Esophagus (tissue), 2 donors: ENCODE results near the gene OR10D3. TPM values are rescaled to one million over a fixed set of nuclear protein-coding genes. Genes with fewer than 3 reads are reported as not detected.

ENCODE experiments used
- H3K27ac ChIP-seq, 2 donors: one replicate each; pipeline ENCODE4 v1.5.1; 2013; ENCODE audit warnings: low read depth in 2 of 2, mild to moderate bottlenecking in 2 of 2, inconsistent platforms in 1 of 2, low read length in 1 of 2, moderate library complexity in 1 of 2
- H3K27me3 ChIP-seq, 2 donors: one replicate each; pipeline ENCODE4 v1.6.1; 2013; ENCODE audit warnings: low read length in 2 of 2, control low read depth in 1 of 2, mild to moderate bottlenecking in 1 of 2; ENCODE audit not compliant: insufficient read depth in 2 of 2, control insufficient read depth in 1 of 2
- H3K36me3 ChIP-seq, 2 donors: one replicate each; pipeline ENCODE4 v1.6.1; 2013; ENCODE audit warnings: low read length in 1 of 2; ENCODE audit not compliant: control insufficient read depth in 2 of 2, insufficient read depth in 2 of 2
- H3K4me1 ChIP-seq, 2 donors: one replicate each; pipeline ENCODE4 v1.6.1; 2013; ENCODE audit warnings: low read length in 1 of 2; ENCODE audit not compliant: control insufficient read depth in 2 of 2, insufficient read depth in 2 of 2
- H3K4me3 ChIP-seq, 2 donors: one replicate each; pipeline ENCODE4 v1.5.1; 2013; ENCODE audit warnings: low read length in 2 of 2, mild to moderate bottlenecking in 2 of 2, low read depth in 1 of 2, moderate library complexity in 1 of 2
- H3K9me3 ChIP-seq, 2 donors: one replicate each; pipeline ENCODE4 v1.6.1; 2013; ENCODE audit warnings: mild to moderate bottlenecking in 2 of 2, low read depth in 1 of 2, low read length in 1 of 2, moderate library complexity in 1 of 2; ENCODE audit not compliant: control insufficient read depth in 2 of 2, insufficient read depth in 1 of 2
- WGBS, 2 donors: extraction: QIAGEN DNeasy Blood & Tissue Kit; methylation state at CpG; one replicate each; pipeline ENCODE4 v1.1.7; 2013; 5-methylcytosine and 5-hydroxymethylcytosine counted together
- polyA plus RNA-seq, 2 donors: library from polyadenylated mRNA; stranded (reverse); fragments of 200-250 nt; gene quantifications; one replicate each; pipeline ENCODE4 v1.2.3, GENCODE V29; 2013
- donor health status: healthy with polysubstance abuse.
- donor health status: Bipolar disorder and iron deficiency.

OR10D3 gene
- polyA plus RNA-seq, 2 donors, result not detected

- 56 to 59% methylated on average over 6 of the region's 6 CpGs for WGBS, 2 donors
- H3K27ac ChIP-seq, result no peak overlapping the region
- no peaks in the 10 kb centered on the region for H3K4me1 ChIP-seq
- H3K4me3 ChIP-seq, result no peak overlapping the region
- H3K27me3 ChIP-seq, result no peaks in the 10 kb centered on the region
- H3K36me3 ChIP-seq, result no peaks in the 10 kb centered on the region
- H3K9me3 ChIP-seq, result no peaks in the 10 kb centered on the region
These were observed 10.3 kb downstream of the OR10D3 start for GRCh38 chr11:124193221-124194010.

GRCh38 chr11:124194293-124195188 lies 11.4 kb downstream of the OR10D3 start:
- no peak overlapping the region for H3K27ac ChIP-seq

GRCh38 chr11:124195189-124195734 lies 12.1 kb downstream of the OR10D3 start:
- Histone ChIP-seq H3K36me3 (no peaks in the 10 kb centered on the region), H3K4me3 (no peak overlapping the region), H3K27ac (no peak overlapping the region), H3K4me1 (no peaks in the 10 kb centered on the region), H3K9me3 (no peaks in the 10 kb centered on the region), H3K27me3 (no peaks in the 10 kb centered on the region)
- WGBS, 2 donors, result 26 to 28% methylated on average over 4 of the region's 4 CpGs

More at GRCh38 chr11:124194293-124195188, 11.4 kb downstream of the OR10D3 start:
- WGBS, 2 donors, result 39 to 56% methylated on average over 6 of the region's 6 CpGs
- Histone ChIP-seq H3K36me3 (no peaks in the 10 kb centered on the region), H3K4me3 (no peak overlapping the region), H3K9me3 (no peaks in the 10 kb centered on the region), H3K27me3 (no peaks in the 10 kb centered on the region), H3K4me1 (no peaks in the 10 kb centered on the region)

GRCh38 chr11:124197999-124198398 lies 14.9 kb downstream of the OR10D3 start:
- Histone ChIP-seq H3K27ac (no peak overlapping the region), H3K9me3 (no peaks in the 10 kb centered on the region), H3K4me1 (no peaks in the 10 kb centered on the region), H3K27me3 (no peaks in the 10 kb centered on the region), H3K36me3 (no peaks in the 10 kb centered on the region), H3K4me3 (no peak overlapping the region)
- WGBS, 2 donors, result 69 to 77% methylated on average over 2 of the region's 2 CpGs

- H3K27ac ChIP-seq, result no peak overlapping the region
- H3K4me3 ChIP-seq, result no peak overlapping the region
- H3K27me3 ChIP-seq, result no peaks in the 10 kb centered on the region
- no peaks in the 10 kb centered on the region for H3K4me1 ChIP-seq
- H3K36me3 ChIP-seq, result no peaks in the 10 kb centered on the region
- WGBS, 2 donors, result 86% methylated on average over 7 of the region's 7 CpGs
- H3K9me3 ChIP-seq, result no peaks in the 10 kb centered on the region
These were observed 15.8 kb downstream of the OR10D3 start for GRCh38 chr11:124198897-124199296.

GRCh38 chr11:124199702-124200101 lies 16.6 kb downstream of the OR10D3 start:
- Histone ChIP-seq H3K27me3 (no peaks in the 10 kb centered on the region), H3K9me3 (no peaks in the 10 kb centered on the region), H3K36me3 (no peaks in the 10 kb centered on the region), H3K4me3 (no peak overlapping the region), H3K4me1 (no peaks in the 10 kb centered on the region), H3K27ac (no peak overlapping the region)
- WGBS, 2 donors, result 44 to 48% methylated on average over 1 of the region's 1 CpG

GRCh38 chr11:124200671-124201070 lies 17.5 kb downstream of the OR10D3 start:
- Histone ChIP-seq H3K36me3 (no peaks in the 10 kb centered on the region), H3K27ac (no peak overlapping the region), H3K4me3 (no peak overlapping the region), H3K4me1 (no peaks in the 10 kb centered on the region), H3K27me3 (no peaks in the 10 kb centered on the region), H3K9me3 (no peaks in the 10 kb centered on the region)
- 95 to 96% methylated on average over 16 of the region's 16 CpGs for WGBS, 2 donors

GRCh38 chr11:124202951-124203350 lies 19.8 kb downstream of the OR10D3 start:
- Histone ChIP-seq H3K4me1 (no peaks in the 10 kb centered on the region), H3K4me3 (no peak overlapping the region), H3K27me3 (no peaks in the 10 kb centered on the region), H3K27ac (no peak overlapping the region), H3K9me3 (no peaks in the 10 kb centered on the region), H3K36me3 (no peaks in the 10 kb centered on the region)
- 37 to 56% methylated on average over 3 of the region's 3 CpGs for WGBS, 2 donors

- Histone ChIP-seq H3K9me3 (no peaks in the 10 kb centered on the region), H3K4me3 (no peak overlapping the region), H3K4me1 (no peaks in the 10 kb centered on the region), H3K27me3 (no peaks in the 10 kb centered on the region), H3K36me3 (no peaks in the 10 kb centered on the region), H3K27ac (no peak overlapping the region)
- WGBS, 2 donors, result 84 to 86% methylated on average over 5 of the region's 5 CpGs
These were observed 20.9 kb downstream of the OR10D3 start for GRCh38 chr11:124204008-124204407.
